NCI-H1092 (cell line): ENCODE results near the gene NHSL2.

Source experiments
- DNase-seq: peaks from one replicate; lab custom pipeline; 2025; lab: John Stamatoyannopoulos, UW

NHSL2 gene

GRCh38 chrX:72071213-72071612 lies 160.6 kb downstream of the NHSL2 start:
- DNase-seq, result no peak

GRCh38 chrX:72073633-72074032 lies 163.0 kb downstream of the NHSL2 start:
- DNase-seq, result no peak

GRCh38 chrX:72078411-72078810 lies 167.8 kb downstream of the NHSL2 start:
- no peak for DNase-seq

GRCh38 chrX:72079607-72080006 lies 169.0 kb downstream of the NHSL2 start:
- no peak for DNase-seq

- no peak for DNase-seq
Observed at GRCh38 chrX:72080150-72080549, 169.5 kb downstream of the NHSL2 start.

- no peak for DNase-seq
Observed at GRCh38 chrX:72080800-72081199, 170.2 kb downstream of the NHSL2 start.

- no peak for DNase-seq
Observed at GRCh38 chrX:72081605-72082320, 171.1 kb downstream of the NHSL2 start.

- DNase-seq, result no peak
Observed at GRCh38 chrX:72083291-72083690, 172.6 kb downstream of the NHSL2 start.

GRCh38 chrX:72084114-72084513 lies 173.5 kb downstream of the NHSL2 start:
- no peak for DNase-seq

- DNase-seq, result no peak
Observed at GRCh38 chrX:72086995-72087394, 176.3 kb downstream of the NHSL2 start.

- no peak for DNase-seq
Observed at GRCh38 chrX:72088761-72089160, 178.1 kb downstream of the NHSL2 start.

GRCh38 chrX:72089254-72089653 lies 178.6 kb downstream of the NHSL2 start:
- no peak for DNase-seq

GRCh38 chrX:72094894-72095293 lies 184.2 kb downstream of the NHSL2 start:
- DNase-seq, result peak; percentile 25

GRCh38 chrX:72095370-72095769 lies 184.7 kb downstream of the NHSL2 start:
- no peak for DNase-seq

GRCh38 chrX:72097098-72097497 lies 186.5 kb downstream of the NHSL2 start:
- no peak for DNase-seq

- no peak for DNase-seq
Observed at GRCh38 chrX:72100051-72100755, 189.6 kb downstream of the NHSL2 start.

GRCh38 chrX:72100824-72101351 lies 190.2 kb downstream of the NHSL2 start:
- no peak for DNase-seq

GRCh38 chrX:72101597-72102037 lies 191.0 kb downstream of the NHSL2 start:
- DNase-seq, result no peak

GRCh38 chrX:72102126-72102525 lies 191.5 kb downstream of the NHSL2 start:
- DNase-seq, result no peak

- no peak for DNase-seq
Observed at GRCh38 chrX:72102760-72103159, 192.1 kb downstream of the NHSL2 start.

- DNase-seq, result no peak
Observed at GRCh38 chrX:72105436-72105835, 194.8 kb downstream of the NHSL2 start.

- no peak for DNase-seq
Observed at GRCh38 chrX:72107320-72107719, 196.7 kb downstream of the NHSL2 start.

GRCh38 chrX:72107841-72108595 lies 197.4 kb downstream of the NHSL2 start:
- no peak for DNase-seq
